ENCODE data around the gene CA14.

CA14 gene

DNA sequence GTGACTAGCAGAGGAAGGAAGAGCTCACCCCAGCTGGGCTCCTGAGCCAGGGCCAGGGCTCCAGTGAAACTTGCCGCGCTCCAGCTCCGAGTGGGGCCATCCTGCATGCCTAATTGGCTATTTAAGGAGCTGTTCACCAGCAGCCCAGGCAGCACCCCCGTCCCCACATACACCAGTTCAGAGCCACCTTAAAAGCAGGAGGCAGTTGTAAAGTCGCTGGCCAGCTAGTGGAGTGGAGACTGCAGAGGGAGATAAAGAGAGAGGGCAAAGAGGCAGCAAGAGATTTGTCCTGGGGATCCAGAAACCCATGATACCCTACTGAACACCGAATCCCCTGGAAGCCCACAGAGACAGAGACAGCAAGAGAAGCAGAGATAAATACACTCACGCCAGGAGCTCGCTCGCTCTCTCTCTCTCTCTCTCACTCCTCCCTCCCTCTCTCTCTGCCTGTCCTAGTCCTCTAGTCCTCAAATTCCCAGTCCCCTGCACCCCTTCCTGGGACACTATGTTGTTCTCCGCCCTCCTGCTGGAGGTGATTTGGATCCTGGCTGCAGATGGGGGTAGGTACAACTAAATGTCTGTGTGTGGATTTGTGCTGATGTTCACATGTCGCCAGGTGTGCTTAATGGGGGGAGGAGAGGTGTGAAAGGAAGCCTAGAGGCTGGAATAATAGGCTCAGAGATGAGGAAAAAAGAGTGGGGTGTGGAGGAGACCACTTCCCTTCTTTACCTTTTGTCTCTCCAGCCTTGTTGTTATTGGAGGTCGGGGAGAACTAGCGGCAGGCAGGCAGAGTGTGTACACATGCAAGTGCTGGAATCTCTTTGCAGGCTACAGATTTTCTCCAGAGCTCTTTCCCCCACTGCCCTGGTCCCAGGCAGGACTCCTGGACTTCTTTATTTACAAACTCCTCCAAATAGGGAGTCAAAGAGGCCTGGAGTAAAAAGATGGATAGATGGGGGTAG, at the start of gene CA14:
CA14 (plus strand) TSS at position 151 of the 962 bp plus-strand sequence; CDS start at position 506, 355 bp downstream.
- CTCF ChIA-PET, result interaction anchor here (6.3 kb wide), 1 partner anchor 23 kb away, joined by 101 read pairs; the partner anchor contains the start of gene CIART
- Histone ChIP-seq H3K4me1 (ENCODE audit: control insufficient read depth, insufficient read depth, low read length) (peaks cover 12% of the 10 kb centered on the region; the same call in 1 of the 2 replicates), H3K27ac (ENCODE audit: extremely low read depth, low read depth, low read length) (no peak within 1 kb of the TSS), H3K9me3 (ENCODE audit: control insufficient read depth, insufficient read depth, low read depth, low read length) (no peaks in the 10 kb centered on the region), H3K36me3 (ENCODE audit: control insufficient read depth in 2 of 2, insufficient read depth in 1 of 2, low read length in 2 of 2) (no peaks in the 10 kb centered on the region), H3K4me3 (ENCODE audit: low read depth, low read length) (no peak within 1 kb of the TSS)
- POLR2A ChIA-PET, result interaction anchor here (0.6 to 2.5 kb wide), 4 partner anchors 11 to 743 kb away, joined by 3 to 6 read pairs (median 4); partner anchors contain the start of genes APH1A, C1orf54 and CIART
- TF ChIP-seq, protein P1, sequence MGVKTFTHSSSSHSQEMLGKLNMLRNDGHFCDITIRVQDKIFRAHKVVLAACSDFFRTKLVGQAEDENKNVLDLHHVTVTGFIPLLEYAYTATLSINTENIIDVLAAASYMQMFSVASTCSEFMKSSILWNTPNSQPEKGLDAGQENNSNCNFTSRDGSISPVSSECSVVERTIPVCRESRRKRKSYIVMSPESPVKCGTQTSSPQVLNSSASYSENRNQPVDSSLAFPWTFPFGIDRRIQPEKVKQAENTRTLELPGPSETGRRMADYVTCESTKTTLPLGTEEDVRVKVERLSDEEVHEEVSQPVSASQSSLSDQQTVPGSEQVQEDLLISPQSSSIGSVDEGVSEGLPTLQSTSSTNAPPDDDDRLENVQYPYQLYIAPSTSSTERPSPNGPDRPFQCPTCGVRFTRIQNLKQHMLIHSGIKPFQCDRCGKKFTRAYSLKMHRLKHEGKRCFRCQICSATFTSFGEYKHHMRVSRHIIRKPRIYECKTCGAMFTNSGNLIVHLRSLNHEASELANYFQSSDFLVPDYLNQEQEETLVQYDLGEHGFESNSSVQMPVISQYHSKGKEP (tag by site-specific recombination; IDR thresholded peaks at IDR 0.05), result no peak
- no peak for TF ChIP-seq ZNF426 (tag by site-specific recombination; IDR thresholded peaks at IDR 0.05)
- TF ChIP-seq ZFHX2 (tag by site-specific recombination; conservative IDR thresholded peaks at IDR 0.05), result no peak
- no peak for TF ChIP-seq GLI4 (tag by site-specific recombination; IDR thresholded peaks at IDR 0.05)
- TF ChIP-seq ZEB2 (tag by site-specific recombination; IDR thresholded peaks at IDR 0.05), result no peak
- no peak for TF ChIP-seq ZBTB48 (tag by site-specific recombination; IDR thresholded peaks at IDR 0.05)
- no peak for TF ChIP-seq ZNF112 (tag by site-specific recombination; IDR thresholded peaks at IDR 0.05)
- no peak for TF ChIP-seq ZNF560 (tag by site-specific recombination; IDR thresholded peaks at IDR 0.05; ENCODE audit: borderline replicate concordance)
- no peak for TF ChIP-seq ZNF777 (tag by site-specific recombination; IDR thresholded peaks at IDR 0.05; ENCODE audit: borderline replicate concordance)
- no peak for TF ChIP-seq GFI1B (tag by site-specific recombination; IDR thresholded peaks at IDR 0.05)
- peak; percentile 51; the same call in 1 of the 2 replicates for TF ChIP-seq ZFP69B (tag by site-specific recombination; IDR thresholded peaks at IDR 0.05)
- TF ChIP-seq MZF1 (tag by site-specific recombination; IDR thresholded peaks at IDR 0.05; ENCODE audit: borderline replicate concordance), result no peak
- no peak for TF ChIP-seq KLF7 (tag by site-specific recombination; IDR thresholded peaks at IDR 0.05; ENCODE audit: borderline replicate concordance)
- TF ChIP-seq ZNF184 (tag by site-specific recombination; IDR thresholded peaks at IDR 0.05), result no peak
- no peak for TF ChIP-seq SETDB1 (IDR thresholded peaks at IDR 0.05; ENCODE audit: insufficient read length, low read length)
- no peak for TF ChIP-seq HOXC10 (CRISPR knock-in tag; IDR thresholded peaks at IDR 0.05)
- no peak for TF ChIP-seq ZNF292 (tag by site-specific recombination; IDR thresholded peaks at IDR 0.05; ENCODE audit: borderline replicate concordance, low read depth)
- TF ChIP-seq, protein P2, sequence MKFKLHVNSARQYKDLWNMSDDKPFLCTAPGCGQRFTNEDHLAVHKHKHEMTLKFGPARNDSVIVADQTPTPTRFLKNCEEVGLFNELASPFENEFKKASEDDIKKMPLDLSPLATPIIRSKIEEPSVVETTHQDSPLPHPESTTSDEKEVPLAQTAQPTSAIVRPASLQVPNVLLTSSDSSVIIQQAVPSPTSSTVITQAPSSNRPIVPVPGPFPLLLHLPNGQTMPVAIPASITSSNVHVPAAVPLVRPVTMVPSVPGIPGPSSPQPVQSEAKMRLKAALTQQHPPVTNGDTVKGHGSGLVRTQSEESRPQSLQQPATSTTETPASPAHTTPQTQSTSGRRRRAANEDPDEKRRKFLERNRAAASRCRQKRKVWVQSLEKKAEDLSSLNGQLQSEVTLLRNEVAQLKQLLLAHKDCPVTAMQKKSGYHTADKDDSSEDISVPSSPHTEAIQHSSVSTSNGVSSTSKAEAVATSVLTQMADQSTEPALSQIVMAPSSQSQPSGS (tag by site-specific recombination; IDR thresholded peaks at IDR 0.05; ENCODE audit: low read depth), result no peak
- TF ChIP-seq, protein P3, sequence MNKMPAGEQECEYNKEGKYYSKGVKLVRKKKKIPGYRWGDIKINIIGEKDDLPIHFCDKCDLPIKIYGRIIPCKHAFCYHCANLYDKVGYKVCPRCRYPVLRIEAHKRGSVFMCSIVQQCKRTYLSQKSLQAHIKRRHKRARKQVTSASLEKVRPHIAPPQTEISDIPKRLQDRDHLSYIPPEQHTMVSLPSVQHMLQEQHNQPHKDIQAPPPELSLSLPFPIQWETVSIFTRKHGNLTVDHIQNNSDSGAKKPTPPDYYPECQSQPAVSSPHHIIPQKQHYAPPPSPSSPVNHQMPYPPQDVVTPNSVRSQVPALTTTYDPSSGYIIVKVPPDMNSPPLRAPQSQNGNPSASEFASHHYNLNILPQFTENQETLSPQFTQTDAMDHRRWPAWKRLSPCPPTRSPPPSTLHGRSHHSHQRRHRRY (tag by site-specific recombination; IDR thresholded peaks at IDR 0.05), result no peak
- TF ChIP-seq EGR2 (tag by site-specific recombination; IDR thresholded peaks at IDR 0.05; ENCODE audit: low read depth), result no peak
- TF ChIP-seq, protein P4, sequence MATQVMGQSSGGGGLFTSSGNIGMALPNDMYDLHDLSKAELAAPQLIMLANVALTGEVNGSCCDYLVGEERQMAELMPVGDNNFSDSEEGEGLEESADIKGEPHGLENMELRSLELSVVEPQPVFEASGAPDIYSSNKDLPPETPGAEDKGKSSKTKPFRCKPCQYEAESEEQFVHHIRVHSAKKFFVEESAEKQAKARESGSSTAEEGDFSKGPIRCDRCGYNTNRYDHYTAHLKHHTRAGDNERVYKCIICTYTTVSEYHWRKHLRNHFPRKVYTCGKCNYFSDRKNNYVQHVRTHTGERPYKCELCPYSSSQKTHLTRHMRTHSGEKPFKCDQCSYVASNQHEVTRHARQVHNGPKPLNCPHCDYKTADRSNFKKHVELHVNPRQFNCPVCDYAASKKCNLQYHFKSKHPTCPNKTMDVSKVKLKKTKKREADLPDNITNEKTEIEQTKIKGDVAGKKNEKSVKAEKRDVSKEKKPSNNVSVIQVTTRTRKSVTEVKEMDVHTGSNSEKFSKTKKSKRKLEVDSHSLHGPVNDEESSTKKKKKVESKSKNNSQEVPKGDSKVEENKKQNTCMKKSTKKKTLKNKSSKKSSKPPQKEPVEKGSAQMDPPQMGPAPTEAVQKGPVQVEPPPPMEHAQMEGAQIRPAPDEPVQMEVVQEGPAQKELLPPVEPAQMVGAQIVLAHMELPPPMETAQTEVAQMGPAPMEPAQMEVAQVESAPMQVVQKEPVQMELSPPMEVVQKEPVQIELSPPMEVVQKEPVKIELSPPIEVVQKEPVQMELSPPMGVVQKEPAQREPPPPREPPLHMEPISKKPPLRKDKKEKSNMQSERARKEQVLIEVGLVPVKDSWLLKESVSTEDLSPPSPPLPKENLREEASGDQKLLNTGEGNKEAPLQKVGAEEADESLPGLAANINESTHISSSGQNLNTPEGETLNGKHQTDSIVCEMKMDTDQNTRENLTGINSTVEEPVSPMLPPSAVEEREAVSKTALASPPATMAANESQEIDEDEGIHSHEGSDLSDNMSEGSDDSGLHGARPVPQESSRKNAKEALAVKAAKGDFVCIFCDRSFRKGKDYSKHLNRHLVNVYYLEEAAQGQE (tag by site-specific recombination; IDR thresholded peaks at IDR 0.05), result peak; percentile 80
- TF ChIP-seq ZNF843 (tag by site-specific recombination; IDR thresholded peaks at IDR 0.05), result no peak
- TF ChIP-seq YY2 (tag by site-specific recombination; IDR thresholded peaks at IDR 0.05), result no peak
- TF ChIP-seq ZNF830 (tag by site-specific recombination; IDR thresholded peaks at IDR 0.05; ENCODE audit: low read depth), result no peak
- TF ChIP-seq ZNF596 (tag by site-specific recombination; IDR thresholded peaks at IDR 0.05), result peak; percentile 87
- TF ChIP-seq ZSCAN16 (tag by site-specific recombination; IDR thresholded peaks at IDR 0.05), result no peak
- no peak for TF ChIP-seq ZNF624 (tag by site-specific recombination; IDR thresholded peaks at IDR 0.05)
- TF ChIP-seq ZNF341 (tag by site-specific recombination; IDR thresholded peaks at IDR 0.05; ENCODE audit: low read depth), result no peak; the same call in 1 of the 2 replicates
- TF ChIP-seq ZNF768 (tag by site-specific recombination; IDR thresholded peaks at IDR 0.05), result no peak
- TF ChIP-seq ZNF585B (tag by site-specific recombination; IDR thresholded peaks at IDR 0.05), result no peak
- TF ChIP-seq ZNF747 (tag by site-specific recombination; IDR thresholded peaks at IDR 0.05), result no peak
